ENCODE results near the gene CBX1.
"Not testable (repeated sequence)": the region's sequence is repeated elsewhere in the genome, so short reads cannot be mapped to it uniquely, and the experiment has no call there.

The CBX1 gene

DNA sequence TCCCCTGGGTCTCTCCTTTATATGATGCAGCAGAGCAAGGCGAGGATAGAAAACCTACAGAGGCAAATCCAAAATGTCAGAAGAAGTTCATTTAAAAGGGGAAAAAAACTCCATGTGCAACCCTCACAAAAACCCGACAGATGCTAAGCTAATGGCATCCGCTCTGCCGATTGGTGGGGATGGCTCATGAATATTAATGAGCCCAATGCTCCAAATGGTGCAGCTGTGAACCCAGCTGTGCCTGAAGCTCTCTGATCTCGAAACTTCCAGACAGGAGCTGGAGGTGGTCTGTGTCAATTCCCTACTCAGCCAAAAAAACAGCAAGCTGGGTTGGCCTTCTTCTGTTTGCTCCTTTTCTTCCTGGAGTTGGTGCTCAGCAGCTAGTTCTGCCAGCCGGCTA lies 21.8 kb upstream of the CBX1 start:
- no peak for DNase-seq (ENCODE audit: low read depth)

DNA sequence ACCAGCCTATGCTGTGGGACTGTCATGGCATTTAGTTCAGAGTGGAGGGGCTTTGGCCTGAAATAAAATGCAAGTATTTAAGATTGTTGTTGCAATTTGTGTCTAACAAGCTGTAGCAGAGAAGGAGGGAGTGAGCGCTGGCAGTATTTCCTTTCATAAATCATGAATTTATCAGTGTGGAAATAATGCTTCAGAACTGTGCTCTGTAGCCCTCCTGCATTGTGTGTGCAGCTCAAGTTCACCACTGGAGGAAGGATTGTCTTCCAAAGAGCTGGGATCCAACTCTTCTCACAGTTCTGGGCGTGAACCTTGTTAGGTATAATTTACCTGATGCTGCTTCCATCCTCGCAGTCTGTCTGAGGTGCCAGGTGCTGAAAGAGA lies 21.4 kb upstream of the CBX1 start:
- DNase-seq (ENCODE audit: low read depth): no peak

DNA sequence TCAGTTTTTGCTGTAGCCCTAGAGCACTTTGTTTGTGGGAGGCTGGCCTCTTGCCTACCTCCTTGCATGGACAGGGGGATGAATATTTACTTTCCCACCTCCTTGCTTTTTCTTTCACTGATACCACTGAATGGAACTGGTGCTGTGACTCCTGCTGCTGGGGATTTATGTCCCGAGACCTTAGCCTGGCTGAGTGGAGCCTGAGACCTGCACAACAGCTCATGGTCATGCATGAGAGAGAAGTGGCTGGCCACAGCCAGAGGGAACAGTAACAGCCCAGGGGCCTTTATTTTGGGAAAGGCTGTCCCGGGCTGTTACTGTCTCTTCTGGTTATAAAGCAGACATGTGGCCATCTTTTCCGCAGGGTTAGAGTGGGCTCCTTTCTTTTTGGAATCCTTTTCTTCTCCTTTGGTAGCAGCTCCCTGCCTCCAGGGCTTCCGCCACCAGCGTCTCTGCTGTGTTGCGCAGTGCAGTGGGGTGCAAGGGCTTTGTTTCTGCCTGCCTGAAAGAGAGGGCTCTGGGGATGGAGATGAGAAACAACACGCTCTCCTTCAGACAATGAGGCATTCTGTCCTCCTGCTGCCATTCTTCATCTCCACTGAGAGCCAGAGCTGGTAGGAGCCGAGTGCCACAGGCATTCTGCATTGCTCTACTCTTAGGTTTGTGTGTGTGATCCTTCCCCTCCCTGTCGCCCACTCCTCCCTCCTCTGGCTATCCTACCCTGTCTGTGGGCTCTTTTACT lies 20.8 kb upstream of the CBX1 start:
- no peak for DNase-seq (ENCODE audit: low read depth)

DNA sequence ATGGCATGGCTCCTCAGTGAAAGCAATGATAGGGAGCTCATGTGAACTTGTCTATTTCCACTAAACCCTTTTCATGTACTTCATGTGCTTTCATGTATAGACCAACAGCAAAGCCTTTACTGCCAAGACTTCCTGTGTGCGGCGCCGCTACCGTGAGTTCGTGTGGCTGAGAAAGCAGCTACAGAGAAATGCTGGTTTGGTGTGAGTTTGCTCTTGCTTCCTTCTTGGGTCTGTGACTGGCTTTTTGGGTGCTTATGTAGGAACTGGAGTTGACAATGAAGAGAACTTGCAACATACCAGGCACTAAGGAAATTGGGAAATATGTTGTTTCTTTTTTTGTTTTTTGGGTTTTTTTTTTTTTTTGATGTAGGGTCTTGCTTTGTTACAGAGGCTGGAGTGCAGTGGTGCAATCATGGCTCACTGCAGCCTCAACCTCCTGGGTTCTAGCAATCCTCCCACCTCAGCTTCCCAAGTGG lies 12.0 kb upstream of the CBX1 start:
- no peak for DNase-seq (ENCODE audit: low read depth)

DNA sequence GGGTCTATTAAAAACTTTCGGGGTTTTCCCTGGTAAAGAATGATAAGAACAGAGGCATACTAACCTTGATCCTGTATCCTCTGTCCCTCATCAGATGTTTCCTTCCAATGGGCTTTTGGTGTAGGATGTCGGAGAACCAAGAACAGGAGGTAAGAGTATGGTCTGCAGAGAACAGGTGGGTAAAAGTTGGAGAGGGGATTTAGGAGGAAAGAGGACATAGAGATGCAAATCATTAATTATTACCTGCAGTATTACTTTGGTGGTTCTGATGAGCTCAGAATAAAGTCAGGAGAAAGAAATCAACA lies 10.6 kb upstream of the CBX1 start:
- no peak for DNase-seq (ENCODE audit: low read depth)

DNA sequence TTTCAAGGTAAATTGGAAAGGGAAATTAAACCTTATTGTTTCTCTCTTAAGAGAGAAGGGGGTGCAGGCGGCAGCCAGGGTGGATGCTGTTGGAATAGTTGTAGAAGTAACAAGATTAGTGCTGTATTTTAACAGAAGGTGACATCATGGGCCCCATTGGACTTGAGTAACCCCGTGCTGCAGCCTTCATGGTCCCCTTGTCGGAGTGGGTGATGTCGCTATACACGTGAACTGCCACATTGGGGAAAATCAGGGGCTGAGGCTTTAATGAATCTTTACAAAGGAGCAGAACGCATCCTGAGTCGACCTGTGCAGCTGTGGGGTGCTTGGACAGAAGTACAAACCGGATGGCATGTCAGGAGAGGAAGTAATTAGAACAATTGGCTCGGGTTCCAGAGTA lies 9.5 kb upstream of the CBX1 start:
- no peak for DNase-seq (ENCODE audit: low read depth)

DNA sequence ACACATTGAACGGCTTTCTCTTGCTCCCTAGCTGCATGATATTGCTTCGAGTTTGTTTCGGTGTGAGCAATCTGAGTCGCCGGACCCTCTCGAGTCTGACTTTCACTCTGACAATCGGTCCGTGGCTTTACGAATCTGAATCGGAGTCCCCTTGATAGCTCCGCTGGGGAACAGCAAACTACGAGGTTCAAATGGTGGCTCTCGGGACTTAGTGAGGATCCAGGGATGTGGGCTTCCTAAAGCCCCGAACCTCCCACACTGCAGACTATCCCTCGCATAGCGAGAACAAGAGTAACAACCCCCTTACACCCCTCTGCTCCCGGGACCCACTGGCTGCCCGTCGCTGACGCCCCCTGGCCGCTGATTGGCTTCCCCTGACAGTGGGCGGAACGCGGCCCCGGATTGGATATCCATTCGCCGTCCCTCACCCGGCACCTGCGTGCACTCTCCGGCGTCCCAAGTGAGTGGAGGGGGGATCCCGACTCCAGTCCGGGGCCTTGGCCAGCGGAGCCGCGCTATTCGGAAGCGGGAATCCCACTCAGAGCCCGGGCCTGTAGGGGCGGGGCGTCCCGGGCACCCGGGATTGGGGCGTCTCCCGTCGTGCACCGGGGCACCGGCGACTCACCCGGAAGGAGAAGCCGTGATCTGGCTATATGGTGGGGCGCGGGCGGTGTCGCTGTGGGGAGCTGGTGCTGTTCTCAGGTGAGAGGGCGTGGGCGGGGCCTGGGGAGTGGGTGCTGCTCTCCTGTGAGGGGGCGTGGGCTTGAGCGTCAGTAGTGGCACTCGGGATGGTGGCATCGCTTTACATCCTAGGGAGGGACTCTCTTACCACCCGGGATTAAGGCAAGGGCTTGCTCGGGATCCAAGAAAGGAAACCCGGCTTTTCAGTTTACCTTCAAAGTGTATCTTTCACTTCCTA lies 6.1 kb upstream of the CBX1 start, which contains the start of gene SNX11:
TSS of gene SNX11 (plus strand) at position 630 of the 919 bp plus-strand sequence. CDS start 4,278 bp downstream, outside the sequence.
- peak; percentile 81 for DNase-seq (ENCODE audit: low read depth)

DNA sequence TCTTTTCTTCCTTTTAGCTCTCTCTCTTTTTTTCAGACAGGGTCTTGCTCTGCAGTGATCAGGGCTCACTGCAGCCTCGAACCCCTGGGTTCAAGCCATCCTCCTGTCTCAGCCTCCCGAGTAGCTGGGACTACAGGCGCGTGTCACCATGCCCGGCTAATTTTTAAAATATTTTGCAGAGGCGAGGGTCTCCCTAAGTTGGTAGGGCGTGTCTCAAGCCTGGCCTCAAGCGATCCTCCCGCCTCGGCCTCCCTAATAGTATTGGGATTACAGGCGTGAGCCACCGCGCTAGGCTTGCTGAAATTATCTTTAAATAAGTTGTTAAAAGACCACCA lies 5.5 kb upstream of the CBX1 start:
- no peak for DNase-seq (ENCODE audit: low read depth)

DNA sequence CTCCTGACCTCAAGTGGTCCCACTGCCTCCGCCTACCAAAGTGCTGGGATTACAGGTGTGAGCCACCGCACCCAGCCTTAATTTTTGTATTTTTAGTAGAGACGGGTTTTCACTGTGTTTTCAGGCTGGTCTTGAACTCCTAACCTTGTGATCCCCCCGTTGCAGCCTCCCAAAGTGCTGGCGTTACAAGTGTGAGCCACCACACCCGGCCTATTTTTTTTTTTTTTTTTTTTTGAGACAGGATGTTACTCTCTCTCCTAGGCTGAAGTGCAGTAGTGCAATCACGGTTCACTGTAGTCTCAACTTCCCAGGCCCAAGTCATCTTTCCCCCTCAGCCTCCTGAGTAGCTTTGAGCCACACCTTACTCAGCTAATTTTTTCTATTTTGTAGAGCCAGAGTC lies 3.2 kb upstream of the CBX1 start:
- no peak for DNase-seq (ENCODE audit: low read depth)

DNA sequence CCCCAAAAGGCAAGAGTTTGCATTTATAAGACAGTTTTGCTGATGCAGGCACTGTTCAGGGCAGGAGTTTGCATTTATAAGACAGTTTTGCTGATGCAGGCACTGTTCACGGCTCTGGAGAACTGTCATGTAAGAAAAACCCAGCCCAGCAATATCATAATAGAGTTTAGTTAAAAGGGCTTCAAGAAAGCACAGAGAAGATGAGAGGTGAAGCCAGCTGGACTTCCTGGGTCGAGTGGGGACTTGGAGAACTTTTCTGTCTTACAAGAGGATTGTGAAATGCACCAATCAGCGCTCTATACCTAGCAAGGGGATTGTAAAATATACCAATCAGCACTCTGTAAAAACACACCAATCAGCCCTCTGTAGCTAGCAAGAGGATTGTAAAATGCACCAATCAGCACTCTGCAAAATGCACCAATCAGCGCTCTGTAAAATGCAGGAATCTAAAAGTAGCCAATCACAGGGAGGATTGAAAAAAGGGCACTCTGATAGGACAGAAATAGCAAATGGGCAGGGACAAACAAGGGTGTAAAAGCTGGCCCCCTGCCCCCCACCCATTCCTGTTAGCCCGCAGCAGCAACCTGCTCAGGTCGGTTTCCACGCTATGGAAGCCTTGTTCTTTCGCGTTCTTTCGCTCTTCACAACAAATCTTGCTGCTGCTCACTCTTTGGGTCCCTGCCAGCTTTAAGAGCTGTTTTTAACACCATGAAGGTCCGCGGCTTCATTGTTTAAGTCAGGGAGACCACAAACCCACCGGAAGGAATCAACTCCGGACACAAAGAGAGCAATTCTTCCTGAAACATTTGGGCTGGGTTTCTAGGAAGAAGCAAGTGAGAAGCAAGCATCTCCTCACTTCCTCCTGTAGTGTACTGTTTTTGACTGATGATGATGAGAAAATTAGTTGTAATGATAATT lies 1.8 kb upstream of the CBX1 start:
- no peak for DNase-seq (ENCODE audit: low read depth)

DNA sequence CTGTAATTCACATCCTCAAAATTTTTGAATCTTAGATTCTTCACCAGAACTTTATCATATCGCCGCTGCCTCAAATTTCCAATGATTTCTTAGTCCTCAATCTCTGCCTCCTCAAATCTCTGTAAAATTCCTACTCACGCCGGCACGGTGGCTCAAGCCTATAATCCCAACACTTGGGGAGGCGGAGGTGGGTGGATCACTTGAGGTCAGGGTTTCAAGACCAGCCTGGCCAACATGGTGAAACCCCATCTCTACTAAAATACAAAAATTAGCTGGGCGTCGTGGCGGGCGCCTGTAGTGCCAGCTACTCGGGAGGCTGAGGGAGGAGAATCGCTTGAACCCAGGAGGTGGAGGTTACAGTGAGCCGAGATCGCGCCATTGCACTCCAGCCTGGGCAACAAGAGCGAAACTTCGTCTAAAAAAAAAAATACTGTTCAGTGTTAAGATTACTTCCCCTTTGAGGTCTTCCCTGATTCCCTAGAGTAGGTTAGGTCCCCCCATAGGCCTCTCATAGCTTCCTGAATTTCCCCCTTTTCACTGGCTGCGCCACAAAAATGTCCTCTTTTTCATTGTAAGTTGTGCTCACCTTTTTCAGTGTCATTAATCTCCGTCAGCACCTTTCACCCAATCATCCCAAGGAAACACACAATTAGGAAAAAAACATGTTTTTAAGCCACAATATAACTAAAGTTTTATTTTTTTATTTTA lies 919 bp upstream of the CBX1 start:
- no peak for DNase-seq (ENCODE audit: low read depth)

DNA sequence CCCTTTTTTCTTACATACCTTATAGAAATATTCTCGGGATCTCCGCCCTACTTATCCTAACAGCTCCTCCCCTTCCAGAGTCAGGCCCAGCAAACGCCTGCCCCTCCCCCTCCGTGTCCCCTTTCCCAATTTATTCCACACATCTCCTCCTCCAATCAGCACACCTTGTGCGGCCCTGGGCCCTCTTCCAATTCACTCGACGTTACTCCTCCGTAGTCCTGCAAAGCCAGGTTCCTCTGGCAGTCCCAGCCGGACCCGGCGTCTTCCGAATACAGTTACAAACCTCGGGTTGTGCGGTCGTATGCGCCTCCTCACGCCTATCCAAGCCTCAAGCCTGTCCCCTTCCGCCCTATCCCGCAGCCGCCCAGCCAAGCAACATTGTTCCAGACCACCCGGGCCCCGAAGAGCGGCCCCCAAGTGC lies 677 bp downstream of the CBX1 start:
- no peak for DNase-seq (ENCODE audit: low read depth)

DNA sequence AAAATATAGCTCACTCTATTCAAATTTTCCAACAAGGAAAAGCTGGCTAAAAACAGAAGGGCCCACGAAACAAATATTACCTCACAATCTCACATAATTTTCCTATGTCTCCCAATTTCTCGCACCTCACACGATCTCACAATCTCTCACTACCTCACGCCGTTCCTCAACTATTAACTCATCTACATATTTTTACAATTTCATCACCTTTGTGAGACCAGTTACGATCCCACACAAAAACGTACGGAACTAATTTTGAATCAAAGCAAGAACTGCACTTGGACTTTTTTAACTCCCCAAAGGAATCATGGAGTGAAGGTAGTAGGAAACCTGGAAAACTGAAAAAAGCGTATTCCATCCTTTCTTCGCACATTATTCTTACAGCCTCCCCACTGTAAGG lies 1.1 kb downstream of the CBX1 start:
- DNase-seq (ENCODE audit: low read depth): no peak

DNA sequence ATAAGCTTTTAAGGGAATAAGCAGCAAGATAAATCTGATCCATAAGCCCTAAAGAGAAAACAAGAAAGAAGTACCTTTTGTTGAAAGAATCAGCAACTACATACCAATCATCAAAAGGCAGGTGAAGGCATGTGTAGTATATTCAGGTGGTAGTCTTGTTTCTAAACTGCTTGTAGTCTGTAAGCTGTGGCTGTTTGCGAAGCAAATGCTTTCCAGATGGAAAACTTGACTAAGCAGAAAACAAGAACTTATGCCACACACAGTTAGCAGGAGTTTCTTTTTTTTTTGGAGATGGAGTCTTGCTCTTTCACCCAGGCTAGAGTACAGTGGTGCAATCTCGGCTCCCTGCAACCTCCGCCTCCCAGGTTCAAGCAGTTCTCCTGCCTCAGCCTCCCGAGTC lies 5.7 kb downstream of the CBX1 start:
- DNase-seq (ENCODE audit: low read depth): no peak

DNA sequence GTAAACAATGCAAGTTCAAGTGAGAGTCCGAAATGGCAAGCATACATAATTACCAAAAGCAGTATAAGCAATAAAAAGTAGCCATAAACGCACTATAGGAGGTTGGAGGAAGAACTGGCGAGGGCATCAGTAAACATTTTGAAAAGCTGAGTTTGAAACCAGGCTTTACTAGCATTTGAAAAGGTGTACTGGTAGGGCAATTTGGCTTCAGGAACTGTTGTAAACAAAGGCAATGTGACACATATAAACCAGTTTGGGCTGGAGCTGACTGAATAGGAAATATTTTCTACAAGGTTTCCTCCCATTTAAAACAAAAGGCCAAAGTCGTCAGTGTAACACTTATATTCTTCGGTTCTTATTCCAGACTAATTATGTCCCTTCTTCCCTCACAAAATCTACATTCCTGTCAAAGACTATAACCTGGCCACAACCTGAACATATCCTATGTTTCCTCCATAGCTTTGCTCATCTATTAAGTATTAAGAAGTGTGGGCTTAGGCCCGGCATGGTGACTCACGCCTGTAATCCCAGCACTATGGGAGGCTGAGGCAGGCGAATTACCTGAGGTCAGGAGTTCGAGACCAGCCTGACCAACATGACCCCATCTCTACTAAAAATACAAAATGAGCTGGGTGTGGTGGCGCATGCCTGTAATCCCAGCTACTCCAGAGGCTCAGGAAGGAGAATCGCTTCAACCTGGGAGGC lies 7.8 kb downstream of the CBX1 start:
- DNase-seq (ENCODE audit: low read depth): no peak

DNA sequence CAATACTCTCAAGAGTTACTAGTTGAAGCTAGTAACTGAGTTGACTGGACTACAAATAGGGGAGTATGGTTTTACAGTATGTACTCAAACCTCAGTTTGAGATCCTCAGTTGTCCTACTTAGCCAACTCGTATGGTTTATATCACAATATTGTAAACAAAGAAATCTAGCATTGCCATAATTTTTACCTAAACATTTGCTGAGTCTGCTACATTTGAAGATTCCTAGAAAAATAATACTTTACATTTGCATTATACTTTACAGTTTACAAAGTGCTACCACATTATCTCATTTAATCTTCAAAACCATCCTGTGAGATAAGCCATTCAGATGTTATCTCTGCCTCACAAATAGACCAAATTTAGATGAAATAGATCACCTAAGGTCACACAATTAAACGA lies 16.3 kb downstream of the CBX1 start:
- no peak for DNase-seq (ENCODE audit: low read depth)

DNA sequence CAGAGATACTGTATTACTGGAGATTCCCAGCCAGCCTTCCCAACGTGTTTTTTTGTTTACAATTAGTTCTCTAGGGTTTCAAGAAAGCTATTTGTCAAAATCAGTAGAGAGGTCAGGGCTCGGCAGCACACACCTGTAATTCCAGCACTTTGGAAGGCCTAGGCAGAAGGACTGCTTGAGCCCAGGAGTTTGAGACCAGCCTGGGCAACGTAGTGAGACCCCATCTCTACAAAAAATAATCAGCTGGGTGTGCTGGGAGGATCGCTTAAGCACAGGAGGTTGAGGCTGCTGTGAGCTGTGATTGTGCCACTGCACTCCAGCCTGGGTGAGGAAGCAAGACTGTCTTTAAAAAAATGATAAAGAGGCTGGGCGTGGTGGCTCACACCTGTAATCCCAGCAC lies 19.4 kb downstream of the CBX1 start:
- DNase-seq (ENCODE audit: low read depth): no peak

DNA sequence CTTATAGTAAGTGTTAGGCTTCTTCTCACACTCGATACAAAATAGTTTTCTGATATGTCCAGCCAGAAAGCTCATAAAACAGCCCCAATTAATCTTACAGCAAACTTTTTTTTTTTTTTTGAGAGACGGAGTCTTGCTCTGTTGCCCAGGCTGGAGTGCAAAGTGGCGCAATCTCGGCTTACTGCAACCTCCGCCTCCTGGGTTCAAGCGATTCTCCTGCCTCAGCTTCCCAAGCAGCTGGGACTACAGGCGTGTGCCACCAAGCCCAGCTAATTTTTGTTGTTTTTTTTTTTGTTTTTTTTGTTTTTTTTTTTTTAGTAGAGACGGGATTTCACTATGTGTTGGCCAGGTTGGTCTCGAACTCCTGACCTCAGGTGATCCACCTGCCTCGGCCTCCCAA lies 24.1 kb downstream of the CBX1 start:
- DNase-seq (ENCODE audit: low read depth): not testable (repeated sequence)

DNA sequence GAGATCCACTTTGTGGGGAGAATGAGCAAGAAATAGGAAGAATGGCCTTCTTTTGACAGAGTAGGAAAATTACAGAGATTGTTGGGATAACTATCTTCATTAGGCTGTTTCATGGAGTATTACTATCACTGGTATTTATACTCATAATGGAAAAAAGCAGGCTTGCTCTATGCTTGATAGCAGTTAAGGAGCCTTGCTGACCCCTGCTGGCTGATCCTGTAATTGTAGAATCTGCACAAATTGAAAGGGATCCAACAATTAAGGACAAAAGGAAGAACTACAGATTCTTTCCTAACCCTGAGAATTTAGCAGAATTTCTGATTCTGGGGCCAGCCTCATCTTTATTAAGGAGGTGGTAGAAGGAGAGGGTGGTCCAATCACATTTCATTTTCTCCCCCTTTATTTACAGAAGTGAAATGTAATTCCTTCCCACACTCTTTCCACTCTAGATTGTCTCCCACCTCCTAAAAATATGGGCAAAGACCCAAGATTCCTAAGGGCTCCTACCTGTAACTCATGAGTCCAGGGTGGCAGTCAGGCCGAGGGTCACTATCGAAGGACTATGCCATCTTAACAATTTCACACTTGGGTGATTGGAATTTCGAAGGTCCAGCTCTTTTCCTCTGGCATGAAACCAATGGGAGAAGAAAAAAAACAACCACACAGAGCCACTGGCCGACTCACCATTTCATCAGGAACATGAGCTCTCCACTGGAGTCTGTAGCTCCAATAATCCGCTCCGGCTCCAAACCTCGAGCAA lies 26.8 kb downstream of the CBX1 start:
- peak; percentile 48 for DNase-seq (ENCODE audit: low read depth)

DNA sequence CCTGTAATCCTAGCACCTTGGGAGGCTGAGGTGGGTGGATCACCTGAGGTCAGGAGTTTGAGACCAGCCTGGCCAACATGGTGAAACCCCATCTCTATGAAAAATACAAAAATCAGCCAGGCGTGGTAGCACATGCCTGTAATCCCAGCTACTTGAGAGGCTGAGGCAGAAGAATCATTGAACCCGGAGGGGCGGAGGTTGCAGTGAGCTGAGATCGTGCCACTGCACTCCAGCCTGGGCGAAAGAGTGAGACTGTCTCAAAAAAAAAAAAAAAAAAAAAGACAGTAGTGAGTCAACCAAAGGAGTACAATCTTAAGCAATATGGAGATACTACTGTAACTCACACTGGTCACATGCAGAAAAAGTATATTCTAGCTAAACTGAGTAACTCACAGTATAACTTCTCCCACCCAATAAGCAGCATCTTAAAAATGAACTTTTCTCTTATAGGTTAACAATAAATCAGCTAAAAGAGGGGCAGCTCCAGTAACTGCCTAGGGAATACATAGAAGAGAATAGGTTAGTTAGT lies 27.6 kb downstream of the CBX1 start:
- not testable (repeated sequence) for DNase-seq (ENCODE audit: low read depth)

Data from stimulated activated CD8-positive, alpha-beta memory T cell treated with anti-CD3 and anti-CD28 coated beads, Interleukin-7, amount 100 ng/mL, for 24 hours (primary cell).